CD4-positive, alpha-beta T cell treated with Interleukin-6 at 100 ng/mL for 8 hours (primary cell): ENCODE measurements around the gene ADAM12.

Source experiments
- DNase-seq: peaks from one replicate; pipeline ENCODE4 v3.0.0-alpha.2; 2020; ENCODE audit warnings: mixed read lengths, low spot score

The ADAM12 gene

GRCh38 chr10:126143117-126143516 lies 245.2 kb downstream of the ADAM12 start:
- DNase-seq: no peak

DNA sequence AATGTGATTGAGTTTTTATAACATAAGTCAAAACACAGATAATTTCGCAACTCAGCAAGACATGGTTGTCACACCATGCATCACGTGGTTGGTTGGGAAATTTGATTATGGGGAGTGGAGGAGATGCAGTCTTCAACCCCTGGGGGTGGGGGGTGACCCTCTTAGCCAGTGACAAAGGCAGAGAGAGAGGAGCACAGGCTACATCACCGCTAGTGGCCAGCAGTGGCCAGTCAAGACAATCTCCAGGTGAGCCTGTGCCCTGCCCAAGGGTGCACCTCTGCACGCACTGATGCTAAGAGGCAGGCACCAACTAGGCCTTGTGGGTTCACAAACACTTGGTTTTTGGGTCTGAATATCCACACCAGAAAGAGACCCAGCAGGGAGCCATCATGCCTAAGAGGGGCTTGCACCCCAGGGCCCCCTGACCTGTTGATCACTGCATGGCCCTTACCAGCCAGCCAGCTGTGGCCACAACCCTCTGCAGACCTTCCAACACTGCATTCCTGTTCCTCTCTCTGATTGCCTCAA lies 247.5 kb downstream of the ADAM12 start:
- DNase-seq: no peak

- no peak for DNase-seq
Measured at GRCh38 chr10:126137562-126138221, 250.6 kb downstream of the ADAM12 start.

- no peak for DNase-seq
Measured at GRCh38 chr10:126135941-126136595, 252.2 kb downstream of the ADAM12 start.

DNA sequence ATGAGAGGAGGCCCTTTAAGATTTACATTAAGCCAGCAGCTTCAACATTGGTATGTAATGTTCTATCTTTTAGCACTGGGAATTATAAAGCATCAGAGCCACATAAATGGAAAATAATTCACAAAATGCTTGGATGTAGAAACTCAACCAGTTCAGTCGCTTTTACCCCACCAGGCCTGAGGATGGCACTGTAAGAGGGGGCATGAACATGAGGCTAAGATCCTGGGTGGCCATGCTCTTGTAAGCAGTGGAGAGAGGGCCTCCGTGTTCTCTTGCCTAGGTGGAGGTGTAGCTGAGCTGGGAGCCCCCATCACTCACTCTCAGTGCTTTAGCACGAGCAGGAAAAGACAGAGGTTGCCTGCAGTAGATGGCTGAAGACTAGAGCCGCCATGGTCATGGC lies 253.1 kb downstream of the ADAM12 start:
- no peak for DNase-seq

DNA sequence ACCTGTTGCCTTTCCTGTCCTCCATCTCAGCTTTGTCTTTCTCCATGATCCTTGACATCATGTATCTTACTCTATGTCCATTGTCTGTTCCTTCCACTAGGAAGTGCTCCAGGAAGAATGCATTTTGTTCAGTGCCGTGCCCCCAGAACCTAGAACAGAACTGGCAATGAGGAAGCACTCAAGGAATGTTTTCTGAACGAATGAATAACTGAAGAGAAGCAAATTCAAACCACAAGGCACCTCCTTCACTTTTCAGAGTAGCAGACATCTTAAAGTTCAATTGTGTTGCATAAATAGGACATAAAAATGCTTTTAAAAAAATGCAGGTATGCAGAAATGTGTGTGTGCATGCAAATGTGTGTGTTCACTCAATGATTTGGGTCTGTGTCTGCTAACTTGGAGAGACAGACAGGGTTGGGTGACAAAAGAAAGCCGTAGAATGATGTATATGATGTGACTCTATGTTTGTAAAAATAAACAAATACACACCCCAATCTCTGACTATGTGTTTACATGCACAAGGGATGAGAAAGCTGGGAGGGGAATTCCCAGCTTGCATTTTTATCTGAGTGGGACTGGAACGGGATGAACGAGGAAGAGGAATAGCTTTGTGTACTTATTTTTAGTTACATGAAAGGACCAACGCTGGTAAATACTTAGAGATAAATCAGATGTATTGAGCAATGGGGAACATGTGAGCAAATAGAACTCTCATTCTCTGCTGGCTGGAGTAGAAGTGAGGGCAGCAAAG lies 254.2 kb downstream of the ADAM12 start:
- no peak for DNase-seq

DNA sequence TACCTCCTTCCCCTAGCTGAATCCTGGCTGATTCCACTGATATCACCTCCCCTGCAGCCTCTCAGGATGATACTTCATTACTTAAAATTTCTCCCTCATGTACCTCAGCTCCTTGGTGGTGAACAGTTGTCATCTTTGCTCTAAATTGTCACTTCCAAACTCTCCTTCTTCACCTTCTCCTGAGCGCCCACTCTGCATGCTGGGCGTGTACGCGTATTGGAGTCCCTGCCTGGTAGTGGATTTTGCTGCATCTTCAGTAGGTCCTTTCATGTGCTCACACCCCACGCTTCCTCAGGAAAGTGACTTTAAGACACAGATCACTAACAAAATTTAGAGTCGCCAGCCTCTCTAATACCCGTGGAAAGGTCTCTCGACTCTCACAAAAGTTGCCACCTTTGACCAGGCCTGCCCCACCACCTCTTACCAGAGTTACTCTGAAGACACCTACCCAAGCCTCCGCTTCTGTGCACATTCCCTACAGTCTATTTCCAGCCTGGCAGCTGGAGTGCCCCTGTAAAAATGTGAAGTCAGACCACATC lies 255.1 kb downstream of the ADAM12 start:
- DNase-seq: no peak

DNA sequence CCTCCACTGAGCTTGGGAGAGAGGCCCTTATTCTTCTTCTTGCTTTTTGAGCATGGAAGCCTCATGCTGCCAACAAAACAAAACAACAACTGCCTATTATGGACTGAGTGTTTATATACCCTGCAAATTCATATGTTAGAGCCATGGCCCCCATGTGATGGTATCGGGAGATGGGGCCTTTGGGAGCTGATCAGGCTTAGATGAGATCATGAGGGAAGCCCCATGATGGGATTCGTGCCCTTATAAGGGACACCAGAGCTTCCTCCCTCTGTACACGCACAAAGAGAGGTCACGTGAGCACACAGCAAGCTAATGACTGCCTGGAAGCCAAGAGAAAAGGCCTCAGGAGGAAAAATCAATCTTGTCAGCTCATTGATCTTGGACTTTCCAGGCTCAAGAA lies 256.9 kb downstream of the ADAM12 start:
- DNase-seq: no peak

- DNase-seq: no peak
Measured at GRCh38 chr10:126130271-126130710, 258.0 kb downstream of the ADAM12 start.

- DNase-seq: no peak
Measured at GRCh38 chr10:126129026-126129425, 259.3 kb downstream of the ADAM12 start.

DNA sequence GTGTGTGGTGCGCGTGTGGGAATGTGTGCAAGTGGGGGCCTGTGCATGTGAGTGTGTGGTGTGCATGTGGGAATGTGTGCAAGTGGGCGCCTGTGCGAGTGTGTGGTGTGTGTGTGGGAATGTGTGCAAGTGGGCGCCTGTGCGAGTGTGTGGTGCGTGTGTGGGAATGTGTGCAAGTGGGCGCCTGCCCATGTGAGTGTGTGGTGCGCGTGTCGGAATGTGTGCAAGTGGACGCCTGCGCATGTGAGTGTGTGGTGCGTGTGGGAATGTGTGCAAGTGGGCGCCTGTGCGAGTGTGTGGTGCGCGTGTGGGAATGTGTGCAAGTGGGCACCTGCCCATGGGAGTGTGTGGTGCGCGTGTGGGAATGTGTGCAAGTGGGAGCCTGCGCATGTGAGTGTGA lies 259.7 kb downstream of the ADAM12 start:
- no peak for DNase-seq

DNA sequence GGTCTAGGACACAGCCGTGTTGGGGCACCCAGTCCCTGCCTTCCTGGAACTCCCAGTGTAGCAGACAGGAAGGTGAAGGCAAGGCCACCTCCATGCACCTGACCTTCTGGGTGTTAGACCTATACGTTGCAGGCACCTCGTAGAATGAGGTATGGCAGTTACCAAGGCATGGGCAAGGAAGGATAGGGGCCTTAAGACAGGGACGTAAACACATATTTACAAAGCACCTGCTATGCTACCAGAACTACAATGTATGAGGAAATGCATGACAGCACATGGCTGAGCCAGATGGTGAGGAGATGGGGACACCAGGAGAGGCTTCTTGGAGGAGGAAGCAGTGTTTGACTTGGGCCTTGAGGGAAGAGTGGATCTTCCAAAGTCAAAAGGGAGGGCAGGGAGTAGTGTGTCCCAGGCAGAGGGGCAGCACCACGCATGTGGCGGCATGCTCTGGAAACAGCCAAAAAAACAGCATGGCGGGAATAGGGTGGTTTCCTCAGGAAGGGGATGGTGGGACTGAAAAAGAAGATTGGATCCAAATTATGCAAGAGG lies 260.7 kb downstream of the ADAM12 start:
- DNase-seq: no peak

DNA sequence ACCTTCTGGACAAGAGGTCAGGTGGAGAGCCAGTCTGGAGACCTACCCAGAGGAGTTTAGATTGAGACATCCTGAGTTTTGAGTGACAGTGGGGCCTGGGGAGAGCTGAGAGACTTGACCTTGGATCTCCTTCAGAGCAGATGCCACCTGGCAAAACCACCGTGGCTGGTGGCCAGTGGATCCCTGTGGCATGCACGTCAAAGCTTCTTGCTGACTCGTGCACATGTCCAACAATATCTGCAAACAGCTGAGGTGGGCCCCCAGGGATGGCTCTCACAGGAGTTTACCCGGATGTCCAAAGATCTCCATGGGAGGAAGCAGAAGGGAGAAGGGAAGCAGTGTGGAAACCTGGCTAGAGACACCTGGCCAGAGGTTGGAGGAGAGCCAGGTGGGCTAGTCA lies 261.4 kb downstream of the ADAM12 start:
- DNase-seq: no peak

GRCh38 chr10:126126023-126126422 lies 262.3 kb downstream of the ADAM12 start:
- no peak for DNase-seq

GRCh38 chr10:126124668-126125349 lies 263.5 kb downstream of the ADAM12 start:
- no peak for DNase-seq

GRCh38 chr10:126124046-126124445 lies 264.2 kb downstream of the ADAM12 start:
- no peak for DNase-seq

DNA sequence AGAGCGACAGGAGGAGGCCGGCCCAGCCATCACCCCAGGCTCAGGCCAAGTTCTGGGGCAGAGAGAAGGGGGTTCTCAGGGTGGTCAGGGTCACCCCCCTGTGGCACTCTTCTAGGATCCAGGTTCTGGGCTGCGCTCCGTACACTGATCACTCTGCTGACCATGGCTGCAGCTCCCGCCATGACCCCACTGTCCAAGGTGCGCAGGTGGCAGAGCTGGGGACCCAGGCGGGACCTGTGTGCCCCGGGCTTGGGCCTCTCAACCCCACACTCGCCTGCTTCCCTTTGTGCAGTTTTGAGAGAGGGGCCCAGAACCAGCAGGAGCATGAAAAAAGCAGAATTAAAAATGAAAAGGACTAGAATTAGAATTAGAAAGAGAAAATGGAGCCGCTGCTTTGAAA lies 264.8 kb downstream of the ADAM12 start:
- DNase-seq: no peak

GRCh38 chr10:126122881-126123280 lies 265.4 kb downstream of the ADAM12 start:
- no peak for DNase-seq

GRCh38 chr10:126119599-126119998 lies 268.7 kb downstream of the ADAM12 start:
- no peak for DNase-seq

DNA sequence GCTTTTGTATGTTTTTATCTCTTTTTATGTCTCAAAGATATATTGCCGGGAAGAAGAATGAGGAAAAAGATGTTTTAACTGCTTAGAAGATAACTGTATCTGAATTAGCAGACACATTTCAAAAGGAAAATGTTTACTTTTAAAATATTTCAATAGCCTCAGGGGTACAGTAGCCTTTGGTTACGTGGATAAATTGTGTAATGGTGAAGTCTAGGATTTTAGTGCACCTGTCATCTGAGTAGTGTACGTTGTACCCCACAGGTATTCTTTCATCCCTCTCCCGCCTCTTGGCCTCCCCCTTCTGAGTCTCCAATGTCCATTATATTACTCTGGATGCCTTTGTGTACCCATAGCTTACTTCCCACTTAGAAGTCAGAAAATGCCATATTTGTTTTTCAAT lies 269.8 kb downstream of the ADAM12 start:
- no peak for DNase-seq

- no peak for DNase-seq
Measured at GRCh38 chr10:126117196-126117595, 271.1 kb downstream of the ADAM12 start.

GRCh38 chr10:126115886-126116285 lies 272.4 kb downstream of the ADAM12 start:
- DNase-seq: no peak
